Measurements from ENCODE around the gene JCAD.

DNA sequence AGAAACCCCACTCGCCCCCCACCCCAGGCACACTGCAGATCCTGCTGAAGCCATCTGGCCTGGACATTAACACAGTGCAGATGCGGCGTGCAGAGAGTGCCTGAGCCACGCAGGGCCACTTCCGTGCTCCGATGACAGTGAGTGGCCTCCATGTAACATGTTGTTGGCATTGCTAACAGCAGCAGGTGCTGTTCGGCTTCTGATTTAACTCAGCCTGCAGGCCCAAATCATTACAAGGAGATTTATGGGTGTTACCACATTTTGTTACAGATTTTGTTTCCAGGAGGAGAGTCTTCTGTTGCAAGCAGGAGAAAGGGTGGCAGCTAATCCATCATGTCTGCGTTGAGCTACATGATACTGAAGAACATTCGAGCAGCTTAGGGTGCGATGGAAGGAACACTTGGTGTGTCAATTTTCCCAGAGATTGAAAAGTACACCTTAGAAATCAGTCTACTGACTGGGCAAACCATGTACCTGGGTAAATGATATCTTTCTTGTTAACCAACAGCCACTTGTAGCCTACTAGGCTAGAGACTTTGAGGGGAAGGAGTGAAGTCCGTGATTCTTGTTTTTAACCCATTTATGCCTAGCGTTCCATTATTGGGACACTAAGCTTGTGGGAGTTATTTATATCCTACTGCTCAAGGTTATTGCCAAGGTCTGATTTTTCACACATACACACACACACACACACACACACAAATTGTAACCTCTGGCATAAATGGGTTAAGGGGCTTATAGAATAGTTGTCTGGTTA, 90.0 kb downstream of the JCAD start:
- TF ChIP-seq, protein P1, sequence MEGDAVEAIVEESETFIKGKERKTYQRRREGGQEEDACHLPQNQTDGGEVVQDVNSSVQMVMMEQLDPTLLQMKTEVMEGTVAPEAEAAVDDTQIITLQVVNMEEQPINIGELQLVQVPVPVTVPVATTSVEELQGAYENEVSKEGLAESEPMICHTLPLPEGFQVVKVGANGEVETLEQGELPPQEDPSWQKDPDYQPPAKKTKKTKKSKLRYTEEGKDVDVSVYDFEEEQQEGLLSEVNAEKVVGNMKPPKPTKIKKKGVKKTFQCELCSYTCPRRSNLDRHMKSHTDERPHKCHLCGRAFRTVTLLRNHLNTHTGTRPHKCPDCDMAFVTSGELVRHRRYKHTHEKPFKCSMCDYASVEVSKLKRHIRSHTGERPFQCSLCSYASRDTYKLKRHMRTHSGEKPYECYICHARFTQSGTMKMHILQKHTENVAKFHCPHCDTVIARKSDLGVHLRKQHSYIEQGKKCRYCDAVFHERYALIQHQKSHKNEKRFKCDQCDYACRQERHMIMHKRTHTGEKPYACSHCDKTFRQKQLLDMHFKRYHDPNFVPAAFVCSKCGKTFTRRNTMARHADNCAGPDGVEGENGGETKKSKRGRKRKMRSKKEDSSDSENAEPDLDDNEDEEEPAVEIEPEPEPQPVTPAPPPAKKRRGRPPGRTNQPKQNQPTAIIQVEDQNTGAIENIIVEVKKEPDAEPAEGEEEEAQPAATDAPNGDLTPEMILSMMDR (conservative IDR thresholded peaks at IDR 0.05), result no peak
- TF ChIP-seq ZFX (IDR thresholded peaks at IDR 0.05), result no peak
